GM18502 (cell line): ENCODE data around the gene PRKCZ.

Experiments
- ATAC-seq: cut with Tn5 transposase; IDR thresholded peaks from one replicate; pipeline ENCODE4 v1.9.1; 2021; ENCODE audit warnings: mild to moderate bottlenecking; ENCODE audit not compliant: unreplicated experiment, poor library complexity

PRKCZ gene

GRCh38 chr1:2215329-2215728 is 165.1 kb downstream of the PRKCZ start:
- ATAC-seq, result no peak

DNA sequence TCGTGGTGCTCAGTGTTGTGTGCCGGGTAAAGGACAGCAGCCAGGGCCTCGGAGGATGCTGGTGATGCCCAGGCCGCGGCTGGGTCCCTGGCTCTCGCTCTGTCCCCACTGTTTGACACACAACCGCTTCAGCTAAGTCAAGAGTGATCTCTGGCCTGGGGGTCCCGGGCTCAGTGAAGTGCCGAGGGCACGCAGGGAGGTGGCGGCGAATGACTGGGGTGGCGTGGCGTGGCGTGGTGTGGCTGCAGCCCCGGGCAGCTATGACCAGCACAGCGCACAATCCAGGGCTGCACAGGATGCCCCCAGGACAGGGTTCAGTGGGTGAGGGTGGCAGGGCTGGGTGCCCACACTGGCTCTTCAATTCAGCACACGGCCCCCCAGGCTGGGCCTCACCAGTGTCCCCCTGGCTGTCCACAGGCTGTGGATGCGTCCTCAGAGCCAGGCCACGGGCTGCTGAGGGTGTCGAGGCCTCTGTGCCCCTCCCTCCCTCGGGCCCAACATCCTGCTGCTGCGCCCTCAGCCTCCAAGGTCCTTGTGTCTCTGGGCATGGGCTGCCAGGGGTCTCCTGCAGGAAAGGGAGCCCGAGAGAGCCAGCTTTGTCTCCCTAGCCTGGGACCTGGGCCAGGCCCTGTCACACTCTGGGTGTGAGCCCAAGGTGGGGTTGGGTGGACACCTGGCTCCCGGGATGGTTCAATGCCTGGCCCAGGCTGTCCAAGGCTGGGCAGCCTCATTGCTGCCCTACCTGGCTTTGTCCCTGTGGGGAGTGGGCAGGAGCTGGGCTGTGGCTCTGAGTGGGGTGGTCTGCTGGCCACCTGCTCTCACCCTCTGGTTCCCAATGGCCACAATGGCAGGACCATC is 165.9 kb downstream of the PRKCZ start:
- no peak for ATAC-seq

DNA sequence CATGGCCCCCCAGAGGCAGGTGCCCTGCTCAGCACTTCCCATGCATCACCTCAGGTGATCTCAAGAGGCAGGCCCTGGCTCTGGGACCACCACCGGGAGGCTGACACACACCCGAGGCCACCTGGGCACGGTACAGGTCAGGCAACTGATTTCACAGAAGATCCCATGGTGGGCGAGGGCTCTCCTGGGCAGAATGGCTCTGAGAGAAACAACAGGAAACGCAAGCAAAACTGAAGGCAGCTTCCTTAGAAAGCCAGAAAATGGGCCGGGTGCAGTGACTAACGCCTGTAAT is 166.5 kb downstream of the PRKCZ start:
- no peak for ATAC-seq

DNA sequence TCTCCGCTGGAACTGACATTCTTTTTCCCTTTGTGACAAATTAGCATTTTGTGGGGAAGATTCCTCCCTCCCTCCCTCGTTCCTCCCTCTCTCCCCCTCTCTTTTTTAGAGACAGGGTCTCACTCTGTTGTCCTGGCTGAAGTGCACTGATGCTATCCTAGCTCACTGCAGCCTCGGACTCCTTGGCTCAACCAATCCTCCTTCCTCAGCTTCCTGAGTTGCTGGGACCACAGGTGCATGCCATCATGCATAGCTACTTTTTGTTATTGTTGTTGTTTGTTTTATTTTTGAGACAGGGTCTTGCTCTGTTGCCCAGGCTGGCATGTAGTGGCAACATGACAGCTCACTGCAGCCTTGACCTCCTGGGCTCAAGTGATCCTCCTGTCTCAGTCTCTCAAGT is 171.1 kb downstream of the PRKCZ start:
- ATAC-seq, result no peak

- ATAC-seq, result no peak
Measured at GRCh38 chr1:2224170-2224584, 174.0 kb downstream of the PRKCZ start.

DNA sequence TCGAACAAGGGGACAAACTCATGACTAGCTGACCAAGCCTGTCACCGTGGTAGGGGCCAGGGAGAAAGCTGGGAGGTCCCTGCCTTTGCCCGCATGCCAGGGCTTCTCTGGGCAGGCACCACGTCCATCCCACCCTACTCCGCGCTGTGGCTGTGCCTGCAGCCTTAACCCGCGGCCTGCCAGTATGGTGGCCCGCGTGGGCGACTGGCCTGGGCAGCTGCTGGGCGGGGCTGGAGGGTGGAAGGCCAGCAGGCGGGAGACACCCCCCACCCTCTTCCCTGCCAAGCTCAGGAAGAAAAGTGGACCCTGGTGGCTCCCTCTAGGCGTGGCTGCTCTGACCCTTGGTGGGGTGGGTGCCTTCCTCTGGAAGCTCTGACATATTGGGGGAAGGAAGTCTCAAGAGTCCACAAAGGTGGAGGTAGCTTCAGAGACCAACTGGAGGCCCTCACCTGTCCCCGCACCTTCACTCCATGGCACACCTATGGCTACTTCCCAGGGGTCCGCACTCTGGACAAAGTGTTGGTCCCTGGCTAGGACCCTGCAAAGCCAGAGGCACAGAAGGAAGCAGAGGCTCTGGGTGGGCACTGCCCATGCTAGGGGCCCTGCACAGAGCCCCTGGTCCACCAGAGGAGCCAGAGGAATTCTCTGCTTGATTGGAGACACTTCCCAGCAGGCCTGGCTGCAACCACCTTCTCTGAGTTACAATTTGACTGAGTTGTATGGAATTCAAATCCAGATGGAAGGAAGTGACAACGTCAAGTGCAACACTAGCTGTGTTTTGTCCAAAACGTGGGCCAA is 174.6 kb downstream of the PRKCZ start:
- ATAC-seq, result no peak

GRCh38 chr1:2226525-2227345 is 176.5 kb downstream of the PRKCZ start:
- ATAC-seq, result peak; percentile 1

DNA sequence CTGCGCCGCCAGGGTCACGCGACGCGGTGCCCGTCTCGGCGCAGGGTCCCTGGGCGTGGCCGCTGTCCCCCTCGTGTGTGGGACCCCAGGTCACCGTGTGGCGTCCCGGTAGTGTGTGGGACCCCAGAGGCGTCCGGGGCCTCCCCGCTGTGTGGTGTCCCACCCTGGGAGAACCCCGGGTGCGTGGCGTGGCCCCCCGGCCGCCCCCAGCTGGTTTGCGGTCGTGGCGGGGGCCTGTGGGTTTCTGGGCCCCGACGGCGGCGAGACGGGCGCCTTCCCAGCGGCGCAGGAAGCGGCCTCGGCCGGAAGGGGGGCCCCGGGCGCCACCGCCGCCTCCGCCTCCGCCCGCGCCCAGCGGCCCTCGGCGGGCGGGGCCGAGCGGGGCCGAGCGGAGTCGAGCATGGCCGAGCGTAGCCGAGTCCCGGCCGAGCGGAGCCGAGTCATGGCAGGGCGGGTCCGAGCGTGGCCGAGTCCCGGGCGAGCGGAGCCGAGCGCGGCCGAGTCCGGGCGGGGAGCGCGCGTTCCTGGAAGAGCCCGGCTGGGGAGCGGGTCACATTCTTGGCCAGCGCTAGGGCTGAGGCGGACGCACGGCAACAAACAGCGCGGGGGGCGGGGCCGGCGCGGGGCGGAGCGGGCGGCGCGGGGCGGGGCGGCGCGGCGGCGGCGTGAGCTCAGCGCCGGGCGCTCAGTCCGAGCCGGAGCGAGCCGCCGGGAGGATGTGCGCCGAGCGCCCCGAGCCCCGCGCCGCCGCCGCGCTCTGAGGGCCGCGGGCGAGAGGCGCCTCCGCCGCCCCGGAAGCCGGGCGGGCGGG is 177.3 kb downstream of the PRKCZ start:
- ATAC-seq, result peak; percentile 89

- ATAC-seq, result no peak
Measured at GRCh38 chr1:2228157-2228594, 178.0 kb downstream of the PRKCZ start, which contains the start of gene SKI. Gene SKI (plus strand): TSS chr1:2228319. CDS start chr1:2228767, 448 bp downstream.

DNA sequence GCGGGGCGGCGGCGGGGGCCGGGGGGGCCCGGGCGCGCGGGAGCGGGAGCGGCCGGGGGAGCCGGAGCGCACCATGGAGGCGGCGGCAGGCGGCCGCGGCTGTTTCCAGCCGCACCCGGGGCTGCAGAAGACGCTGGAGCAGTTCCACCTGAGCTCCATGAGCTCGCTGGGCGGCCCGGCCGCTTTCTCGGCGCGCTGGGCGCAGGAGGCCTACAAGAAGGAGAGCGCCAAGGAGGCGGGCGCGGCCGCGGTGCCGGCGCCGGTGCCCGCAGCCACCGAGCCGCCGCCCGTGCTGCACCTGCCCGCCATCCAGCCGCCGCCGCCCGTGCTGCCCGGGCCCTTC is 178.5 kb downstream of the PRKCZ start:
- ATAC-seq, result no peak

DNA sequence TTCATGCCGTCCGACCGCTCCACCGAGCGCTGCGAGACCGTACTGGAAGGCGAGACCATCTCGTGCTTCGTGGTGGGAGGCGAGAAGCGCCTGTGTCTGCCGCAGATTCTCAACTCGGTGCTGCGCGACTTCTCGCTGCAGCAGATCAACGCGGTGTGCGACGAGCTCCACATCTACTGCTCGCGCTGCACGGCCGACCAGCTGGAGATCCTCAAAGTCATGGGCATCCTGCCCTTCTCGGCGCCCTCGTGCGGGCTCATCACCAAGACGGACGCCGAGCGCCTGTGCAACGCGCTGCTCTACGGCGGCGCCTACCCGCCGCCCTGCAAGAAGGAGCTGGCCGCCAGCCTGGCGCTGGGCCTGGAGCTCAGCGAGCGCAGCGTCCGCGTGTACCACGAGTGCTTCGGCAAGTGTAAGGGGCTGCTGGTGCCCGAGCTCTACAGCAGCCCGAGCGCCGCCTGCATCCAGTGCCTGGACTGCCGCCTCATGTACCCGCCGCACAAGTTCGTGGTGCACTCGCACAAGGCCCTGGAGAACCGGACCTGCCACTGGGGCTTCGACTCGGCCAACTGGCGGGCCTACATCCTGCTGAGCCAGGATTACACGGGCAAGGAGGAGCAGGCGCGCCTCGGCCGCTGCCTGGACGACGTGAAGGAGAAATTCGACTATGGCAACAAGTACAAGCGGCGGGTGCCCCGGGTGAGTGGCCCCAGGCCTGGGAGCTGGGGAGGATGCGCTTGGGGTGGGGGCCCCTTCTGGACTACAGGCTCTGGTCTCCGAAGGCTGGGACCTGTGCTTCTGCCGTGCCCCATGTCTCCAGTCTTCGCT is 179.0 kb downstream of the PRKCZ start:
- no peak for ATAC-seq

DNA sequence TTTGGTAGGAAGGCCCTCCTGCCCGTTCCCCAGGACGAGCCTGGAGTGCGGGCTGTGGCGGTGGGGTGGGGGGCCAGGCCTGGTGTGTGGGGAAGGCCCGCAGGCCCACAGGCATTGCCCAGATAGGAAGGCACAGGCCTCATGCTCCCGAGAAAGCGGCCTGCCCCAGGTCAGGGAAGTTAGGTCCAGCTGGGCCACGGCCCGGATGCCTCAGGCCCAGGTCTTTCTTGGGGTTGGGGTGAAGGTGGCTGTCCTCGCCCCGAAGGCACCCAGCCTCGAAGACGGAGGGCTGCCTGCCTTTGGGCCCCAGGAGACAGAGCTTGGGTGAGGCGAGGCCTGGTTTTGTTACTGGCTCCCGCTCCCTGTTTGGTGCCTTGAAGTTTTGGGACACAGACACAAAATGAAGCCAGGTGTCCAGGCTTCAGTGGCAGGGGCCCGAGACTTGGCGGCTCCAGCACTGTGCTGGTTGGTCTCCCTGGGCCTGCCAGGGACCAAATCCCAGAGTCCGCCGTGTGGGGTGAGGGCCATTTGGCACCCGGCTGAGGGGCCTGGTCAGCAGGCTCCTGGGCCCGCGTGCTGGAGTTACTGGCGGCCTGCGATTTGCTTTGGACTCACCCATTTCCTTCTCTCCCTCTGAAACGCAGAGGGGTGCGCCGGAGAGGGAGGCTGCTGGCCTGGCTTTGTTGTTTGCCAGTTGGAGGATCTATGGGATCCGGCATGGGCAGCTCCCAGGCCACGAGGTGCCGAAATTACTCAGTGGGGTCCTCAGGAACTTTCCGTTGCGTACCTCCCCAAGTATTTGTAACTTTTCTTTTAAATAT is 179.9 kb downstream of the PRKCZ start:
- no peak for ATAC-seq

GRCh38 chr1:2230781-2231531 is 180.7 kb downstream of the PRKCZ start:
- ATAC-seq, result no peak

- ATAC-seq, result no peak
Measured at GRCh38 chr1:2231532-2232254, 181.5 kb downstream of the PRKCZ start.

DNA sequence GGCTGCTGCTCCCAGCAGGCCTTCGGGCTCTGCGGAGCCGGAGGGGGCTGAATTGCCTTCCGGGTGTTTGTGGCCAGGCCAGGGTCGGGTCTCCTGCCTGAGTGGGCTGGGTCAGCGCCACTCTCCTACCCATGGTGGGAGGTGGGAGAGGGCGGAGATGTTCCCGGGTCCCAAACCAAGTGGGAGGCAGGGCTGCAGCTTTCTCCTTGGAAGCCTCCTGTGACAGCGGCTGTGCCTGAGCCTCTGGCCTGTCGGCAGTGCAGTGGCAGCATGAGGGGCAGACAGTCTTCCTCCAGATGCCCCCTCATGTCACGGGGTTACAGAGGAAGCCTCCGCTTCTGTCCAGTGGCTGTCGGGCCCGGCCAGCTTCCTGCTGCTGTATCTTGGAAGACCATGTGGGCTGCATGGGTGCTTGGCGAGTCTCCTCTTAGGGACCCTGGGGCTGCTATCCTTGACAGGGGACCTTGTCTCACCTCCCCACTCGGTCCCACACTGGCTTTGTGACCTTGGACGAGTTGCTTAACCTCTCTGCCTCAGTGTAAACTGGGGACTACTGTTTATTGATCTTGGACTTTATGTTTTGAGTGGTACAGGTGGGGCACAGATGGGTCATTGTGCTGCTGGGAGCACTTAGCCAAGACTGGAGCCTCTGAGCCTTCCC is 182.2 kb downstream of the PRKCZ start:
- no peak for ATAC-seq

DNA sequence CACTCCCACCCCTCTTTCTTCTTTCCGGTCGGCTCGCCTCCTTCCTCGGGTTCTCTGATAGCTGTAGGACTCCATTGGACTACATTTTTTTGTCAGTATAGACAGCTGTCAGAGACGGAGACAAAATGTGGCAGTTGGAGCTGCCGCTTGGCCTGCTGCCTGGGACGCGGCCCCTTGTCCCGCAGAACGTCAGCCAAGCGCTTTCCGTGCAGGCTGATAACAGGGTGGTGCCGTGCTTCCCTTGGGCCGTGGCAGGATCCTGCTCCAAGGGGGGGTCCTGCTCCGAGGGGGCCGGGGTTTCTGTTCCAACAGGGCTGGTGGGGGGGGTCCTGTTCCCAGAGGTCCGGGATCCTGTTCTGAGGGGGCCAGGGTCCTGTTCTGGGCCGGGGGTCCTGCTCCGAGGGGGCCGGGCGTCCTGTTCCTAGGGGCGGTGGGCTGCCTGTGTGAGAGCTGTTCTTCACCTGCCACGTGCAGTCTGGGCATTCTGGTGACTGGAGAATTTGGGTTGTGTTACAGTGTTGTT is 182.8 kb downstream of the PRKCZ start:
- ATAC-seq, result no peak
